Activated naive CD8-positive, alpha-beta T cell treated with anti-CD3 and anti-CD28 coated beads, Interleukin-2, amount 10 ng/mL, durations not matched to agents 7 days and 5 days (primary cell): ENCODE data around the gene ZEB2. TPM values are rescaled to one million over a fixed set of nuclear protein-coding genes. Genes with fewer than 3 reads are reported as not detected.

ENCODE experiments used
- ATAC-seq: fragments of 150-1000 bp; cut with Tn5 transposase; one replicate; pipeline ENCODE4 v1.10.0; 2021; ENCODE audit warnings: low read depth, moderate library complexity
- POLR2A ChIA-PET: fragments of 350-600 bp; sonication (Branson Sonifier 250); formaldehyde crosslinking; loops from one replicate; lab custom pipeline; 2021; ENCODE audit warnings: antibody characterized with exemption; lab: Charles Lee
- DNase-seq: peaks from one replicate; pipeline ENCODE4 v3.0.0; 2021
- H3K27ac Mint-ChIP-seq: one replicate; pipeline ENCODE4 v1.8.0; 2022; ENCODE audit warnings: mild to moderate bottlenecking, mixed read lengths
- H3K27me3 Mint-ChIP-seq: one replicate; pipeline ENCODE4 v1.8.0; 2022; ENCODE audit warnings: mild to moderate bottlenecking, moderate library complexity, mixed read lengths
- H3K36me3 Mint-ChIP-seq: one replicate; pipeline ENCODE4 v1.8.0; 2021; ENCODE audit warnings: mild to moderate bottlenecking, mixed read lengths
- H3K4me1 Mint-ChIP-seq: one replicate; pipeline ENCODE4 v1.8.0; 2021; ENCODE audit warnings: mixed read lengths
- H3K4me3 Mint-ChIP-seq: one replicate; pipeline ENCODE4 v1.8.0; 2022; ENCODE audit warnings: mild to moderate bottlenecking, moderate library complexity, mixed read lengths
- H3K9me3 Mint-ChIP-seq: one replicate; pipeline ENCODE4 v1.8.0; 2021; ENCODE audit warnings: mixed read lengths
- total RNA-seq, 2 experiments: library from RNA; stranded (reverse); gene quantifications; one replicate each; pipeline ENCODE4 v1.2.3, GENCODE V29; 2021

Gene ZEB2
- total RNA-seq, 2 experiments from 2014 or later = 17.8 to 19.6 TPM

DNA sequence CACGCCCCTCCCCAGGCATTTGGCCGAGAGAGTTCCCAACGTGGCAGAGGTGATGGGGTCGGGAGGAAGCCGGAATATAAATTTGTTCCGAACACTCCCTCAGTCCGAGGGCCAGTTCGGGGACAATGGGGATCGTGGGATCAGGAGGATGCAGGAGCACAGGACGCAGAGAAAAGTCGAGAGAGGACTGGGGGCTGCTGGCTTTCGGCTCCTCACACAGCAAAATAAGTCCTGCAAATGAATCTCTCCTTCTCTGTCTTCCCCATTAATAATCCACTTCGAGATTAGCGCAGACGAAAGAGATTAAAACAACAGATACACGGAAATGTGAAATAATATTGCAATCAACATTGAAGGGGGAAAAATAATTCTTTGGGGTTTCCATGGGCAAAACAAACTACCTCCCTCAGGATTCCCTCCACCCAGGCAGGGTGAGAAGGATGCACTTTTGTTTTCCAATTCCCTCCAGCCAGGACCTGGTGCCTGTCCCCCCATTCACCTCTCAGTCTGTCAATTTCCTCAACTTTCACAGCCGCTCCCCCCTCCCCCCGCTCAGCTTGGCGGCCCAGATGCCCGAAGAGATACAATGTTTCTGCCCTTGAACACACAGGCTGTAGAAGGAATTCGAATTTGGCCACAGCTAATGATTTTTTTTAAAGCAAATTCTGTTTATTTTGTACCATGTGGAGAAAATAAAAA, 3.1 kb upstream of the ZEB2 start:
- no peak for ATAC-seq
- Mint-ChIP-seq H3K36me3 (peaks cover 2% of the 10 kb centered on the region), H3K4me3 (peak overlapping the region; percentile 85), H3K9me3 (no peaks in the 10 kb centered on the region), H3K27me3 (peaks cover 64% of the 10 kb centered on the region), H3K27ac (no peak overlapping the region), H3K4me1 (peaks cover 12% of the 10 kb centered on the region)
- DNase-seq = peak; percentile 26
- POLR2A ChIA-PET = no interaction called here

DNA sequence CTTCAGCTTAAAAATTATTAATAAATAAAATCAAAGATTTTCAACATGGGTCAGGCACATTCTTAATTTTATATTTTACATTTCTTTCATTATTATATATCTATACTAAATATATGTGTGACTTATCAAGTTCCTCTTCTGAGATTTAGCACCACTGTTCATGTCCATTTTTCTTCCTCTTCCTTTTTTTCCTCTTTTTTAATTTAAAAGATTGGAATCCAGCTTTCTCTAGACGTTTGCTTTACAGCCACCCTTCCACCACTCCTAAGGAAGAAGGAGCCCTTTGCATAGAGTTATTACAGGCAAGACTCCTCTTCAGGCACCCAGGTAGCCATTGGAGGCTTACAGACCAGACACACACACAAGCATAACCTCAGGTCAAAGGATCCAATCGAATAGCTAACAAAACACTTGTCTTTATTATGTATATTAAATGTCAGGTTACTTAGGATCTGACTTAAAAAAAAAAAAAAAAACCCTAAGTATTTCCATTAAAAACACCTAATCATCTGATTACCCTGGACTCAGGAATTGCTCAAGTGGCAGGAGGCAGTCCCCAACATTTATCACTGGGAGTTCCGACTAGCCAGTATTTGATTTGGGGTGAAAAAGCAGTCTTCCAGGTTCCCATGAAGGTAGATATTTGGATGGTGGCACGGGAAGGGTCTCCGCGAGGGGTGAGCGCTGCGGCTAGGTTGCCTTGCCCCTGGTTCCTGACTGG, 2.4 kb upstream of the ZEB2 start:
- ATAC-seq (no peak), DNase-seq (no peak)
- peaks cover 2% of the 10 kb centered on the region for H3K36me3 Mint-ChIP-seq
- POLR2A ChIA-PET = no interaction called here
- no peaks in the 10 kb centered on the region for H3K9me3 Mint-ChIP-seq
- no peak overlapping the region for H3K27ac Mint-ChIP-seq
- peaks cover 58% of the 10 kb centered on the region for H3K27me3 Mint-ChIP-seq
- H3K4me1 Mint-ChIP-seq = peaks cover 12% of the 10 kb centered on the region
- H3K4me3 Mint-ChIP-seq = peak overlapping the region; percentile 85

DNA sequence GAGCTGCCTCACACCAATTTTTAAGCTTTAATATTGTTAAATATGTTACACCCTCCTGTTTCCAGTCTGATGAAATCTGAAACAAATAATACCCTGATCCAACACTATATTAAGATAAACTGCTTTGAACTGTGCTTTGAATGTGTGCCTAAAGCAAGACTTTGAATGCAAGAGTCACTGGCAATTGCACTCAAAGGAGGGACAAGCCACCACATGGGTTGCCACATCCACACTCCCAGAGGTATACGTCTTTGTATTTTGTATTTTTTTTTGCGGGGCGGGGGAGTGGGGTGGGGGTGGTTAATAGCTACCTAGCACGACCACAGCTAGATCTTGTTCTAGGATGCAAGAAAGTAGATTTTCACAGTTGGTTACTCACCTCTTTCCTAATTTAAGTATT, 1.8 kb upstream of the ZEB2 start:
- H3K4me3 Mint-ChIP-seq = no peak overlapping the region

DNA sequence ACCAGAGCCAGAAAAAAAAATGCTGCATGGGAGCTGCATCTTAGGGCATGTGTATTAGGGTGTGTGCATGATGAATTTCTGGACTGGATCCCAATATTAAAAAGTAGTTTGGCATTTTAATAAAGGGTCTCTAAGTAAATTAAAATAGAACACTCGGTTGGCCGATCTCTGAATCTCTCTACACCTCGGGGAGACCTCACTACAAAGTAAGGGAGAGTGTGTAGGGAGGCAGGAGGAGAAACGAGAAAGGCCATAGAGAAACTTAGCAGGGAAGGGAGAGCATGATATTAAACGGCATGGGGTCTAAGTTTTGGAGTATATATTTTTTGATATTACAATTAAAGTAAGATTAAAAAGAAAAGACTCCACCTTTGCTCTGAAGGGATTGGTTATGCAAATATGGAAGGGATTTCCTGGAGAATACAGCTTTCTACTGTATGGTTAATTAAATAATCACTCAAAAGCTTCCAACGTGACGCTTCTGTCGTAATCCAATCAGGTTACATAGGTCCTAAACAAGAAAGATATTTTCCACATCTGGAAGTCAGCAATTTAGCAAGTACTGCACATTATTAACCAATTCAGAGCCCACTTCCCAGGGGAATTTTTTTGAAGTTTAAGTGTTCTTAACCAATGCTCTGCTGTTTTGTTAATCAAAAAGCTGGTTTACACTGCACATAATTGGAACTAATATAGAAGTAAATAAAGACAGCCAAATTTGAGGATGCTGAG, 1.0 kb upstream of the ZEB2 start:
- Mint-ChIP-seq H3K9me3 (no peaks in the 10 kb centered on the region), H3K27ac (no peak overlapping the region), H3K27me3 (peaks cover 50% of the 10 kb centered on the region), H3K36me3 (peaks cover 2% of the 10 kb centered on the region), H3K4me3 (peak overlapping the region; percentile 20), H3K4me1 (peaks cover 12% of the 10 kb centered on the region)
- DNase-seq (no peak), ATAC-seq (no peak)
- POLR2A ChIA-PET = no interaction called here

More for the DNA sequence above, 1.8 kb upstream of the ZEB2 start:
- DNase-seq (no peak), ATAC-seq (no peak)
- POLR2A ChIA-PET = interaction anchor here (0.7 kb wide), 1 partner anchor 1252 kb away, joined by 4 read pairs; no protein-coding TSS in a partner anchor
- Mint-ChIP-seq H3K27me3 (peaks cover 52% of the 10 kb centered on the region), H3K9me3 (no peaks in the 10 kb centered on the region), H3K4me1 (peaks cover 12% of the 10 kb centered on the region), H3K36me3 (peaks cover 2% of the 10 kb centered on the region), H3K27ac (no peak overlapping the region)

DNA sequence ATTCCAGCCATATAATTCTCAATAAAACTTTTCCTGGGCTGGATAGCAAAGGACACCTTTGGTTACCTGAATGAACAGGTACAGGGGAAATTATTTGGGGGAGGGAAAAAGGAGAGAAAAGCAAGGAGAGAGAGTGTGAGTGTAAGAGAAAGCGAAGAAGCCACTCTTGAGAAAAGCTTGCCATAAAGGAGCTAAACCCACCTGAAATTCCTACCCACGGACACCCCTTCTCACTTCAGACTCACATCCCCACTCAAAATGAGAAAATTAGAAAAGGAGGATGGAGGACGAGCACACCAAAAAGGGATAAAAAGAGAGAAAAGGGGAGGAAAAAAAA, 354 bp downstream of the ZEB2 start:
- H3K27ac Mint-ChIP-seq = no peak overlapping the region
- peaks cover 12% of the 10 kb centered on the region for H3K4me1 Mint-ChIP-seq
- no peaks in the 10 kb centered on the region for H3K9me3 Mint-ChIP-seq
- no peak for DNase-seq
- no peak overlapping the region for H3K4me3 Mint-ChIP-seq
- POLR2A ChIA-PET = no interaction called here
- ATAC-seq = no peak
- peaks cover 45% of the 10 kb centered on the region for H3K27me3 Mint-ChIP-seq
- H3K36me3 Mint-ChIP-seq = no peaks in the 10 kb centered on the region

DNA sequence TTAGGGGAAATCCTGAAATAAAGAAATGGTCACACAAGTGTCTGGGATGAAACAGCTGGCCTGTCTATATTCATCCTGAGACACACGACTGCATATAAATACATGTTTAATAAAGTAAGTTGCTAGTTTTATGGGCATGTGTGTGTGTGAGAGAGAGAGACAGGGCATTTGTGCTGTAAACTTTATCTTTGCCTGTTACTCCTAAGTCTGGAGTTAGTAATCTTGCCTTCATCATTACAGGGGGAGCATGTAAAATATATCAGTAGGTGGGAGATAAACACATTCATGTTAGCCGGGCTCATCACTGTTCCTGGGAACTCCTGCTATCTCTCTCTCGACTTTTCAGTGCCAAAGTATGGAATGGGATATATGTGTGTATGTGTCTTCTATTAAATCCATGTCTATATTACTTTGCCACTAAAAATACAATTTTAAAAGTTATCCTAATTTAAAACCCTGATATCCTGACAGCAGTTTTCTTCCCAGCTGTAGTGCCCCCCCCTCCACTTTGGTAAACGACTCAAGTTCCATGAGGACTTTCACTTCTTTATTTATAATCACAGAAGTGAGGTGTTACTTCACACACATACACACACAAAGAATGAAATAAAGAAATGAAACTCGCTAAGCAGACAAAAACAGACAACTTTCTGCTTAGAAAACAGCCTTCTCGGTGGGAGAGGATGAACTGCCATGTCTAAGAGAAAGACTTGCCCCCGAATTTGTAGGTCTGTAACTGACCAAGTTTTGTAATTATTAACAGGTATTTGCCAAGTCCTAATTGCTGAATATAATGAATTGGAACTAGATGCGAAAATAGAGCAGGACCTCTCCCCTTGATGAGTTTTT, 947 bp downstream of the ZEB2 start:
- H3K4me1 Mint-ChIP-seq = peaks cover 12% of the 10 kb centered on the region
- no peak overlapping the region for H3K4me3 Mint-ChIP-seq
- H3K27ac Mint-ChIP-seq = no peak overlapping the region
- POLR2A ChIA-PET = no interaction called here
- H3K9me3 Mint-ChIP-seq = no peaks in the 10 kb centered on the region
- peaks cover 49% of the 10 kb centered on the region for H3K27me3 Mint-ChIP-seq
- ATAC-seq (no peak), DNase-seq (no peak)
- H3K36me3 Mint-ChIP-seq = no peaks in the 10 kb centered on the region

DNA sequence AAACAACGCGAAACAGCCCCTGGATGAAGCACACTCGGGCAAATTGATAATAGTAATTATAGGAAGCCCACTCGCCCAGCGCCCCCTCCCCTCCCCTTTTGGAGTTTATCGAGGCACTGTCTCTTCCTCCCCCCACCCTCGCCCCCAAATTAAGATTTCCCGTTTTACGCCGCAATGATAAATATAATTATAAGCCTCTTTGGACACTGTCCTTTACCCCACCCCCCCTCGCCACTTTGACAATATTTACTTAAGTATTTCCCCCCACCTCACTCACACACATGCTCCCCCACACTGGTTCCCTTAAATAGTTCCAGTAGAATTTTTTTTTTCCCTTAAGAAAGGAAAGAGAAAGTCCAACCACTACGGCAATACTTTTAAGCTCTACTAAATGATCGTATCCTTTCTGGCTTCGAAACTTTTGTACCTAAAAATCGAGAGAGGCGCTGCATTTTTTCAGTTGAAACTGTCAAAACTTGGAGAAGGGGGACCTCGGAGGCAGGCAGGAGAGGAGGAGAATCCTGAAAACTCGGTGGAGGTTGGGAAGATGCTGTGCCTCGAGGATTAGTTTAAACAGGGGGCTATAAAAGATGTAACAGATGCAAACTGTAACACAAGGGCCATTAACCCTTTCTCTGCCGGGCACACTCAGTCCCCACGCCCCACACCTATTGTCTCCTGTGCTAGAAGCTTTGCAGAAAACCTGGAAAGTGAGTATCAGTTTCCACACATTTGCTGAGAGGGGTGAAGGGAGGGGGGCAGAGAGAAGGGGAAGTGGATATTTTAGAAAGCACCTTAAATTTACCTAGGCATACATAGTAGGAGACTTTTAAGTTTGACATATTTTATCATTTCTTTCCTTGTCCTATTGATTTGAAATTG, 1.8 kb downstream of the ZEB2 start:
- H3K9me3 Mint-ChIP-seq = no peaks in the 10 kb centered on the region
- peaks cover 6% of the 10 kb centered on the region for H3K4me1 Mint-ChIP-seq
- DNase-seq (peak; percentile 26), ATAC-seq (no peak)
- no peak overlapping the region for H3K4me3 Mint-ChIP-seq
- H3K27ac Mint-ChIP-seq = peak overlapping the region; percentile 35
- peaks cover 49% of the 10 kb centered on the region for H3K27me3 Mint-ChIP-seq
- H3K36me3 Mint-ChIP-seq = no peaks in the 10 kb centered on the region
- POLR2A ChIA-PET = interaction anchor here (0.5 kb wide), 1 partner anchor 688 kb away, joined by 6 read pairs; no protein-coding TSS in a partner anchor

DNA sequence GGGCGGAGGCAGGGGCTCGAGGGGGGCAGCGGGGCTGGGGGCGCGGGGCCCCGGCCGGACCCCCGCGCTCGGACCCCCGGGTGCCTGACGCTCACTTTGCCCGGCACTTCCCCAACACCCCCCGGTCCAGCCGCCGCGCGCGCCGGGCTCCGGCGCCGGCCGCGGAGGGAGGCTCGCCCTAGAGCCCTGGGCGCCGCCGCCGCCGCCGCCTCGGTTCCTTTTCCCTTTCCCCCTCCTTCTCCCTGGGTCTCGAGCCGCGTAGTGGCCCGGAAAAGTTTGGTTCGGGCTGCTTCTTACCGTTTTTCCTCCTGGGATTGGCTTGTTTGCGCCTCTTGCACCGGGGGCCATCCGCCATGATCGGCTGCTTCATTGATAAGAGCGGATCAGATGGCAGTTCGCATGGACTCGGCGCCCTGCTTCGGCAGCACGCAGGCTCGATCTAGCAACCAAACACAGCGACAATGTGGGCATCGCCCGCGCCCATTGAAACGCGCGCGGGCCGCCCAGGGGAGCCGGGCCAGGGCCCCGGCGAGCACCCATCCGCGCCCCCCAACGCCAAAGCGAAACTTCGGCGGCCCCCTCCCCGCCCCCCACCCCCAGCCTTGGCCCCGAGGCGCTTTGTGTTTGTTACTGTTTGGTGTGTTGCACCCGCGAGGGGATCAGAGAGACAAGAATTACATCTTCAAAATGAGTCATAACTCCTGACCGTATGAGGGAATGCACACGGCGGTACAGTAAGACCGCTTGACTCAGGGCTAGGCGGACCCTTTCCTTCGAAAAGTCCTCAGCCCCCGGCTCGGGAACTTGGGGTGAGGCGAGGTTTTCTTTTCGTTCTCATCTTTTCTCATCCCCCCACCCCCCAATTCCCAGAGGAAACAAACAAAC, 2.7 kb downstream of the ZEB2 start:
- peak overlapping the region; percentile 86 for H3K27ac Mint-ChIP-seq
- H3K4me1 Mint-ChIP-seq = peaks cover 3% of the 10 kb centered on the region
- peak; percentile 69 for DNase-seq
- POLR2A ChIA-PET = no interaction called here
- no peaks in the 10 kb centered on the region for H3K9me3 Mint-ChIP-seq
- no peaks in the 10 kb centered on the region for H3K36me3 Mint-ChIP-seq
- peaks cover 45% of the 10 kb centered on the region for H3K27me3 Mint-ChIP-seq
- H3K4me3 Mint-ChIP-seq = no peak overlapping the region
- peak; percentile 68 for ATAC-seq

DNA sequence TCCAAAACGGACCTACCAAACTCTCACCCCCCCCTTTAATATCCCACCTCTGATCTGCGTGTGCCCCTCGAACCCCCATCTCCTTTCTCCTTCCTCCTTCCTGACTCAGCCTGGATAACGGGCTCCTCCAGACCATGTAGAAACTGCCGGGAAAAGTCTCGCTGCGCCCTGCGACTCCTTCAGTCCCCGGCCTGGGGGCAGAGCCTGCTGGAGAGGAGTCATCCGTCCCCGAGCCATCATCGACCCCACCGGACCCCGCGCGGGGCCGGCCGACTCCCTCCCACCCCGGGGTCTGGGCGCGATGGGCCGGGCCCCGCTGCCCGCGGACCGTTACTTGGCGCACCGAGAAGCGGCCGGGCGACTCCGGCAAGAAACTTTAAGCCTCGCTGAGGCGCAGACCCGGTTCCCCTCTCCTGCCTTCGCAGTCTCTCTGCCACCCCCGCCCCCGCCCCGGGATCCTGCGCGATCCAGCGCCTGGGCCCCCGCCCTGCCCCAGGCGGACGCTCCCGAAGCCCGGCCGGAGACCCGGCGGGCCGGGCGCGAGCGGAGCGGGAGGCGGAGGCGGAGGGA, 3.4 kb downstream of the ZEB2 start:
- DNase-seq = peak; percentile 54
- peak overlapping the region; percentile 71 for H3K27ac Mint-ChIP-seq
- peaks cover 44% of the 10 kb centered on the region for H3K27me3 Mint-ChIP-seq
- peak; percentile 35 for ATAC-seq
- H3K4me1 Mint-ChIP-seq = peaks cover 2% of the 10 kb centered on the region
- H3K4me3 Mint-ChIP-seq = peak overlapping the region; percentile 87
- no peaks in the 10 kb centered on the region for H3K36me3 Mint-ChIP-seq
- H3K9me3 Mint-ChIP-seq = no peaks in the 10 kb centered on the region
- POLR2A ChIA-PET = no interaction called here

DNA sequence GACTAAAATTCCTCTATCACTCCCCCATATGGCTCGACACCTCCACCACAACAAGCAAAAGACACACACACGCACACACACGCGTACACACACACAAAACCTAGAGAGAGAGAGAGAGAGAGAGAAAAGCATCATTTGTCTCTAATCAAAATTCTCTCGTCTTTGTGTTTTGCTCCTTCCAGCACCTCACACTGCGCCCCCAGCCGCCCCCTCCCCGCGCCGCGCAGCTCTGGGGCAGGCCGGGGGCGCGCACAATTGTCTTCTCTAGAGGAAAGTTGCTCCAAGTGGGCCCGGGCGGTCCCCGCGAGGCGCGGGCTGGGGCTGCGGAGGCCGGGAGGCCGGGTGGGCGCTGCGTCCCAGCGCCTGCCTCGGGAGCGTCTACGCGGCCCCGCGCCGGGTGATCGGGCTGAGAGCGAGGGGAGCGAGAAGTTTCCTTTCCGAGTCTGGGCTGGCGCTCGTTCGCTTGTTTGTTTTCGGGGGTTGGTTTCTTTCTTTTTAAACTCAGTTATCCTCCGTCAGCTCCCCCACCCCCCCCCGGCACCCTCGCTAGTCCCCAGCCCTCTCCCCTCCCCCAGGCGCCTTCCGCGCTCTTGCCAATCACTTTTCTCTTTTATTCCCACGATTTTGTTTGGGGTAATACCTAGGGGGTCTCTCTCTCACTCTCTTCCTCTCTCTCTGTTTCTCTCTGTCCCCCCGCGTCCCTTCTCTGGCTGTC, 4.1 kb downstream of the ZEB2 start:
- POLR2A ChIA-PET = no interaction called here
- peak; percentile 25 for ATAC-seq
- DNase-seq = peak; percentile 53
- Mint-ChIP-seq H3K36me3 (no peaks in the 10 kb centered on the region), H3K9me3 (no peaks in the 10 kb centered on the region), H3K27ac (peak overlapping the region; percentile 71), H3K4me1 (peaks cover 2% of the 10 kb centered on the region), H3K27me3 (peaks cover 37% of the 10 kb centered on the region), H3K4me3 (peak overlapping the region; percentile 87)
